Activated CD8-positive, alpha-beta memory T cell treated with anti-CD3 and anti-CD28 coated beads, Interleukin-2, amount 50 U/mL, for 1 hour (primary cell): Measurements from ENCODE around the gene IL15RA.
"Not testable (repeated sequence)": the region's sequence is repeated elsewhere in the genome, so short reads cannot be mapped to it uniquely, and the experiment has no call there.

Experiments
- DNase-seq: peaks from one replicate; pipeline ENCODE4 v3.0.0-alpha.2; 2020; ENCODE audit errors: extremely low read depth

IL15RA gene

GRCh38 chr10:5951167-5951711 is 26.1 kb downstream of the IL15RA start:
- no peak for DNase-seq

DNA sequence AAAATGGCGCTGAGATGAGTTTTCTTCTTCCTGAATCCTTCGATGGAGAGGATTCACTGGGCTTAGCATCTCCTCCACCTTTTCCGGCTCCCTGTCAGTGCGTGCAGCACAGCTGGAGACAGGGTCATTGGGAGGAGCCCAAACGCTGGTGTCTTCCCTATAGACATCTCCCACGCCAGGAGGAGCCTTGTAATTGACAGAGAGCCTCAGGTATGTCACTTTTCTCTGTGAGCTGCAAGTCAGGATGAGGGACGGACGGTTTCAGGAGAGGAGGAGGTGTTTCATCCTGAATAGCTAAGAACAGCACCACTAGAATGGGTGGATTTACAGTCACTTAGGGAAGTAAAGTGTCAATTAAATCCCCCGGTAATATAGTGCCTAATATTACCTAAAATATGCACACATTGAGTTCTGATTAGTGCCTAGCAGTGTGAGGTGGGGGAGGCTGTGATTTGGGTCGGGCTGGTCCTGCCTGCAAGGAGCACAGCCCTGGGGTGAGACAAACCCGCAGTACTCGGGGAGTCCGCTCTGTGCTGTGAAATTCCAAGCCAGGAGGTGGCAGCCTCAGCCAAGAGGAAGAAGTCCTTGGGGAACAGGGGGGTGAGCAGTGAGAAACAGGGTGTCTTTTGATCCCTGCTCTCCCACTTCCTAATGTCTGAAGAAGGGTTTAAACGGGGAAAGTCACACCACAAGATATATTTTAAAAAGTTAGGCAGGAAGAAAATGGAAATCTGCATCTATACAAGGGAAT is 28.2 kb downstream of the IL15RA start:
- no peak for DNase-seq

DNA sequence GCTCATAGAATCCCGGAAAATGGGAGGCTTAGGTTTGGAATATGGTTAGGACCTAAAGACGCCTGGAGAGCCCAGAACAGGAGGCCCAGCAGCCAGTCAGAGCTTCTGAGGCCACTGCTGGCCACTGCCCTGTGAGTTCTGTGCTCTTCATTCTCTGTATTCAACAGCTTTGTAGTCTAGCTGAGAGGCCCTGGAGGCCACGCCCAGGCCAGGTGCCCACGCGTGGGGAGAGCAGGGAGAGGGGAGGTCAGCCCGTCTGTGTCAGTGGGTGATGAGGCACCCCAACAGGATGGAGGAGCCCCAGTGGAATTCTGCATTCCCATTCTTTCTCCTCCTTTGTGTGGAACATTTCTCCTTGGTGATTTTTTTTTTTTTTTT is 29.1 kb downstream of the IL15RA start:
- DNase-seq = no peak

- no peak for DNase-seq
Measured at GRCh38 chr10:5947471-5948207, 29.7 kb downstream of the IL15RA start.

- no peak for DNase-seq
Measured at GRCh38 chr10:5946786-5947185, 30.6 kb downstream of the IL15RA start.

DNA sequence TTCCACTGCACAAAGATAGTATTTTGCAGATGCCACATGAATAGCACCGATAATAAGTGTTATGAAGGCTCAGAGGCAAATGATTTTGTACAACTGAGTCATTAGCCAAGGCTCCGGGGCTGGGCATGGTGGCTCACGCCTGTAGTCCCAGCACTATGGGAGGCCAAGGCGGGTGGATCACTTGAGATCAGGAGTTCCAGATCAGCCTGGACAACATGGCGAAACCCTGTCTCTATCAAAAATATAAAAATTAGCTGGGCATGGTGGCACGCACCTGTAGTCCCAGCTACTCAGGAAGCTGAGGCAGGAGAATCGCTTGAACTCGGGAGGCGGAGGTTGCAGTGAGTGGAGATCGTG is 30.9 kb downstream of the IL15RA start:
- not testable (repeated sequence) for DNase-seq

DNA sequence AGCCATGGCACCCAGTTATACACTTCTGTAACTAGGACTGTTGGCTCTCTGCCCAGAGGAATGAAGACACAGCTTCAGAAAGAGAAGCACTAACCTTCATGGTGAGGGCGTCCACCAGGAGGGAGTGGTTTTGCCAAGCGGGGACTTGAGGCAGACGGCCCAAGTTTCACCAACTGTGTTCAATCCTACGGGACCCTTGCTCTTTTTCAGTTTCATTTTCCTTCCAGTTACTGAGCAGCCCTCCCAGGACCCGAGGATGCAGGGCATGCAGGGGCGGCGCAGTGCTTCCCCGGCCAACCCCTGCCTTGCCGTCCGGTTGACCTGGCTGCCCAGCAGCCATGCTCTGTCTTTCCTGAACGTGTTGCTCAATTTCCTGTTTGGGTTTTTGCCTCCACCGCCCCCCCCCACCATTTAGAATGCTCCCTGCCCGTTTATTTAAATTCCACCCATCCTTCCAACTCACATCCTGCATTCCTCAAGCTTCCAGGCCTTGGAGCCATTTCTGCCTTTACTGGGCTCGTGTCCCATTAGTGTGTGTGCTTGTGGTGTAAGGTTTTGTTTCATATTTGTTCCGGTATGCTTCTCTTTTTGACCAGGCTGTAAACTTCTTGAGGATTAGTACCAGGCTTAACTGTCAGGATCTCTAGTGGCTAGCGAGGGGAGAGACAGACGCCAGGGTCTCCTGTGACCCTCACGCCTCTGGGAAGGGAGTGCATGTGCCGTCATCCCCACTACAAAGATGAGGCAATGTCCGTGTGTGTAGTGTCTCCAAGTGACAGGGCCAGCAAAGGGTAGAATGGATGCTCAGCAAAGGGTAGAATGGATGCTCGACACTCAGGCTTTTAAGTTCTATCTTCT is 31.6 kb downstream of the IL15RA start:
- no peak for DNase-seq

- no peak for DNase-seq
Measured at GRCh38 chr10:5945190-5945509, 32.2 kb downstream of the IL15RA start.

GRCh38 chr10:5944389-5945189 is 32.8 kb downstream of the IL15RA start:
- no peak for DNase-seq

- no peak for DNase-seq
Measured at GRCh38 chr10:5943536-5943935, 33.8 kb downstream of the IL15RA start.

DNA sequence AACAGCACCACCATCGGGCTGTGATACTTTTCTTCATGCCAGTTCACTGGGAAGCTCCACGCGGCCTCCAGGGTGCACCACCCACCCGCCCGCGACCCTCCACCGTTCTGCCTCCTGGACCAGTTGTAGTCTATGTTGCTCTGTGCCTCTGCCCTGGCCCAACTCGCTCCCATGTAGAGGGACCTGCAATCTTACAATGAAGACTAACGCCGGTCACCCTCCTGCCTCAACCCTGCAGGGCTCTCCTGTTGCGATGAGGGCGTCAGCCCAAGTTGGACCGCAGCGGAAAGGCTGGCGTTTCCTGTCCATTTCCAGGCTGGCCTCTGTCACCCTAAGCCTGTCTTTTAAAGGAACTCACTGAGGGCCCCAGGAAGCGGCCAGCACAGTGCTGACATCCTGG is 34.9 kb downstream of the IL15RA start:
- DNase-seq = no peak

- DNase-seq = no peak
Measured at GRCh38 chr10:5942001-5942400, 35.3 kb downstream of the IL15RA start.

- no peak for DNase-seq
Measured at GRCh38 chr10:5941579-5941978, 35.8 kb downstream of the IL15RA start.

GRCh38 chr10:5940807-5941218 is 36.5 kb downstream of the IL15RA start:
- no peak for DNase-seq

DNA sequence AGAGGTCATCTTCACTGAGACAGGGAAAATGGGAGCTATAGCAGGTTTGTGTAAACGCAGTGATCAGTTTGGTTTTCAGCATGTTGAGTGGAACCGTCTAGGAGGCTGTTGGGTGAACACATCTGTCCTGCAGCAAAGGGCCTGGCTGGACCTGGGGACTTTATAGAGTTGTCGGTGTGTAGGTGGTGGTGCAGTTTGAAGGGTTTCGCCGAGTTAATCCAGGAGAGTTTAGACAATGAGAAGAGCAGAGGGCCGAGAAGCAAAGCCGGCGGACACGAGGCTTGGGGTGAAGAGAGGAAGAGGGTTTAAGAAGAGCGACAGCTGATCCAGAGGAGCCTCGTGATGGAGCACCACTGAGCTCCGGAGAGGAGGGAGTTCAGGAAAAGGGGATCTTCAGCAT is 39.1 kb downstream of the IL15RA start:
- DNase-seq = no peak

GRCh38 chr10:5937016-5937415 is 40.3 kb downstream of the IL15RA start:
- no peak for DNase-seq

DNA sequence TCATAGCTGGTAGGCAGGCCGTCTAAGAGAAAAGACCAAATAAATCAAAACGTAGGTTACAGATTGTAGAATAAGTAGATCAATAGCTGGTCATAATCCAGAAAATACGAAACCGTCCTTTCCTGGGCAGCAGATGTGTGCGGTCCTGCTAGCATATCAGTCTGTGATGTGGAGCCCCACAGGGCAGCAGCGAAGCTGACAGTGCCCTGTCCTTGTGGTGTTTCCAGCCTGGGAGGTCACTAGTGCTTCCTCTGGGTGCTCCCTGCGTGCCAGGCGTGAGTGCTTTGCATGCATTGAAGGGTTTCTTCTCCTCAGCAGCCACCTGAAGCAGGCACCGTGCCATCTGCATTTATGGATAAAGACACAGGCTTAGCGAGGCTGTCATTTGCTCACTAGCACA is 41.7 kb downstream of the IL15RA start:
- DNase-seq = no peak

DNA sequence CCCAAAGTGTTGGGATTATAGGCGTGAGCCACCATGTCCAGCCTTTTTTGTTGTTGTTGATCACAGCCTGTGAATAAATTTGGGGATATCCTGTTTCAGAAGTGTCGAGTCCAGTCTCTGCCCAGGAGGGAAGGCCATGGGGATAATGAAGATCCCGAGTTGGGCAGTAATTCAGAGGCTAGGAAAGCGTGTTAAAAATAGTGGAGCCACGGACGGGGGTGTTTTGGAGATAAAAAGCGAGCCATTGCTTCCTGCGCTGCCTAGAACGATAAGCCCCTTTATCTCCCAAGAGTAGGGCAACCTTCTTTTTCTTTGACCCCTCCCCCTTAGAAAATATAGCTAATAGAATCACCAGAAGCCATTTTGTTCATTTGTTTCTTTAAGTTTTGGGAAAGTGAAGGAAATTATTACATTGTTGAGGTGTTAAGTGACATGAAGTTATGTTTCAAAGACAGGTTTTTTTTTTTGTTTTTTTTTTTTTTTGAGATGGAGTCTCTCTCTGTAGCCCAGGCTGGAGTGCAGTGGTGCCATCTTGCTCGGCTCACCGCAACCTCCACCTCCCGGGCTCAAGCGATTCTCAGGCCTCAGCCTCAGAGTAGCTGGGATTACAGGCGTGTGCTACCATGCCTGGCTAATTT is 43.3 kb downstream of the IL15RA start:
- no peak for DNase-seq

- no peak for DNase-seq
Measured at GRCh38 chr10:5932345-5932744, 45.0 kb downstream of the IL15RA start.

- no peak for DNase-seq
Measured at GRCh38 chr10:5930272-5930671, 47.1 kb downstream of the IL15RA start.

DNA sequence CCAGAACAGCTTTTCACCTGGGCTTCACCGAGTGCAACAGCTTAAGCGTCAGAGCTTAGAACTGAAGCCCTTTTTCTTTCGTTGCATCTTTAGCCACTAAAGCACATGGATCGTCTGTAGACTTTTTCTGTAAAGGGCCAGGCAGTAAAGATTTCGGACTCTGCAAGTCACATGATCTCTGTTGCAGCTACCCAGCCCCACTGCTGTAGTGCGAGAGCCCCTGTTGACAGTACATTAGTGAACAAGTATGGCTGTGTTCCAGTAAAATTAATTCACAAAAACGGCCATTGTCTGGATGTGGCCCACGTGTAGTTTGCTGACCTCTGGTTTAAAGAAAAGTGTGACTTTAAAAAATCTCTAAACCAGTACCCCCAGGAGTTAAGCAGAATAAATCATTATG is 47.9 kb downstream of the IL15RA start:
- no peak for DNase-seq
